IMR-90 (cell line): ENCODE results near the gene CCDC40. TPM values are rescaled to one million over a fixed set of nuclear protein-coding genes. Genes with fewer than 3 reads are reported as not detected.

Source experiments
- ATAC-seq: fragments of 200-7000 bp; cut with Tn5 transposase; 2 replicates; pipeline ENCODE4 v1.9.1; 2020; ENCODE audit warnings: low read depth, mild to moderate bottlenecking, moderate library complexity
- BruUV-seq: library from RNA; stranded (reverse); fragments of 400-500 nt; replicated peaks from 2 replicates; lab custom pipeline; 2021; lab: Mats Ljungman, UMichigan
- CTCF ChIA-PET: fragments of 300-600 bp; formaldehyde crosslinking; extraction: SDS; loops from one replicate; lab custom pipeline; 2021; ENCODE audit warnings: antibody characterized with exemption; lab: Yijun Ruan, JAX
- POLR2A ChIA-PET: fragments of 300-600 bp; sonication (Branson Sonifier 250); formaldehyde crosslinking; loops from one replicate; lab custom pipeline; 2022; ENCODE audit warnings: antibody characterized with exemption; ENCODE audit not compliant: unreplicated experiment; lab: Charles Lee
- DNase-seq: peaks from one replicate; pipeline ENCODE4 v3.0.0; 2013
- H2AFZ ChIP-seq: replicated peaks from 2 replicates; pipeline ENCODE3; 2013; ENCODE audit warnings: low read length, mild to moderate bottlenecking; ENCODE audit not compliant: poor library complexity
- H2AK5ac ChIP-seq: 2 replicates; pipeline ENCODE4 v1.6.1; 2013; ENCODE audit warnings: low read depth, low read length, inconsistent platforms
- H2AK9ac ChIP-seq: replicated peaks from 2 replicates; pipeline ENCODE3; 2013; ENCODE audit warnings: mild to moderate bottlenecking, low read depth, low read length, moderate library complexity; ENCODE audit not compliant: poor library complexity
- H2BK120ac ChIP-seq: 2 replicates; pipeline ENCODE4 v1.6.1; 2013; ENCODE audit warnings: low read depth, low read length, inconsistent platforms
- H2BK15ac ChIP-seq: 3 replicates; pipeline ENCODE4 v1.6.1; 2013; ENCODE audit warnings: low read depth, low read length, inconsistent platforms
- H2BK20ac ChIP-seq: 2 replicates; pipeline ENCODE4 v1.6.1; 2013; ENCODE audit warnings: low read depth, mild to moderate bottlenecking, inconsistent platforms, low read length, moderate library complexity
- H2BK5ac ChIP-seq: 2 replicates; pipeline ENCODE4 v1.6.1; 2013; ENCODE audit warnings: mild to moderate bottlenecking, low read depth, low read length, inconsistent platforms; ENCODE audit not compliant: poor library complexity, severe bottlenecking
- H3K14ac ChIP-seq: replicated peaks from 2 replicates; pipeline ENCODE4 v1.6.1; 2013; ENCODE audit warnings: low read depth, low read length, inconsistent platforms
- H3K18ac ChIP-seq: 2 replicates; pipeline ENCODE4 v1.6.1; 2013; ENCODE audit warnings: low read depth, low read length, control low read depth
- H3K23ac ChIP-seq: 2 replicates; pipeline ENCODE4 v1.6.1; 2013; ENCODE audit warnings: low read depth, low read length, inconsistent platforms
- H3K27ac ChIP-seq: 2 replicates; pipeline ENCODE4 v1.5.1; 2013; ENCODE audit warnings: mild to moderate bottlenecking, control low read depth, low read length; ENCODE audit not compliant: insufficient read depth
- H3K27me3 ChIP-seq: 2 replicates; pipeline ENCODE4 v1.6.1; 2013; ENCODE audit warnings: low read length; ENCODE audit not compliant: control insufficient read depth, insufficient read depth
- H3K36me3 ChIP-seq: 2 replicates; pipeline ENCODE4 v1.6.1; 2013; ENCODE audit warnings: low read length, mixed read lengths; ENCODE audit not compliant: control insufficient read depth, insufficient read depth
- H3K4ac ChIP-seq: 2 replicates; pipeline ENCODE4 v1.6.1; 2013; ENCODE audit warnings: low read depth, low read length, inconsistent platforms
- H3K4me1 ChIP-seq: 2 replicates; pipeline ENCODE4 v1.6.1; 2013; ENCODE audit warnings: low read length, mixed read lengths; ENCODE audit not compliant: control insufficient read depth, insufficient read depth
- H3K4me2 ChIP-seq: 2 replicates; pipeline ENCODE4 v1.6.1; 2013; ENCODE audit warnings: low read depth, mild to moderate bottlenecking, control low read depth, low read length, moderate library complexity
- H3K4me3 ChIP-seq: 2 replicates; pipeline ENCODE4 v1.5.1; 2013; ENCODE audit warnings: low read depth, mild to moderate bottlenecking, control low read depth, low read length, moderate library complexity; ENCODE audit not compliant: insufficient read depth
- H3K56ac ChIP-seq: 2 replicates; pipeline ENCODE4 v1.6.1; 2013; ENCODE audit warnings: low read length, inconsistent platforms; ENCODE audit not compliant: insufficient read depth; ENCODE audit errors: extremely low read depth
- H3K79me1 ChIP-seq, 2 experiments: 2 replicates each; pipeline ENCODE4 v1.6.1; 2013; ENCODE audit warnings: low read length in 2 of 2, inconsistent platforms in 1 of 2, low read depth in 1 of 2
- H3K9ac ChIP-seq: 2 replicates; pipeline ENCODE4 v1.6.1; 2013; ENCODE audit warnings: low read depth, low read length, control low read depth
- H3K9me1 ChIP-seq: 2 replicates; pipeline ENCODE4 v1.6.1; 2013; ENCODE audit warnings: low read length, inconsistent platforms; ENCODE audit not compliant: insufficient read depth
- H3K9me3 ChIP-seq: 2 replicates; pipeline ENCODE4 v1.6.1; 2013; ENCODE audit warnings: low read length; ENCODE audit not compliant: control insufficient read depth, insufficient read depth
- H4K20me1 ChIP-seq: 2 replicates; pipeline ENCODE4 v1.6.1; 2013; ENCODE audit warnings: low read length, inconsistent platforms; ENCODE audit not compliant: insufficient read depth
- H4K5ac ChIP-seq: 2 replicates; pipeline ENCODE4 v1.6.1; 2013; ENCODE audit warnings: mild to moderate bottlenecking, low read depth, low read length, control low read depth
- H4K8ac ChIP-seq, 2 experiments: 2 replicates each; pipeline ENCODE4 v1.6.1; 2013; ENCODE audit warnings: low read depth in 2 of 2, low read length in 2 of 2, control low read depth in 1 of 2, inconsistent platforms in 1 of 2
- H4K91ac ChIP-seq: 2 replicates; pipeline ENCODE4 v1.6.1; 2013; ENCODE audit warnings: low read depth, low read length, inconsistent platforms; ENCODE audit not compliant: insufficient read depth
- CHD1 ChIP-seq: IDR thresholded peaks from 2 replicates; pipeline ENCODE4 v1.6.1; 2012; ENCODE audit warnings: low read depth, low read length, improper control_type of control experiment
- MXI1 ChIP-seq: IDR thresholded peaks from 2 replicates; pipeline ENCODE4 v1.6.1; 2012; ENCODE audit warnings: low read depth, mild to moderate bottlenecking, low read length, moderate library complexity, borderline replicate concordance
- POLR2A ChIP-seq: IDR thresholded peaks from 2 replicates; pipeline ENCODE4 v1.6.1; 2012; ENCODE audit warnings: mild to moderate bottlenecking, low read depth, low read length
- RFX5 ChIP-seq: IDR thresholded peaks from 2 replicates; pipeline ENCODE4 v1.8.0; 2012; ENCODE audit warnings: low read depth, mild to moderate bottlenecking, low read length, moderate library complexity
- WGBS, 2 experiments: methylation state at CpG; one replicate each; pipeline versions ENCODE4 v1.1.5 to v1.1.7; 2013; ENCODE audit warnings: missing lambda C conversion rate in 2 of 2; ENCODE audit not compliant: insufficient read length in 1 of 2; ENCODE audit errors: extremely low coverage in 2 of 2; 5-methylcytosine and 5-hydroxymethylcytosine counted together
- dilution Hi-C: fragments of 300-500 bp; cut with HindIII; formaldehyde crosslinking; loops from one replicate; pipeline ENCODE4 v1.14.3; 2018; ENCODE audit warnings: low sequenced_read_pairs; ENCODE audit not compliant: unreplicated experiment
- in situ Hi-C: fragments of 300-500 bp; cut with MboI; formaldehyde crosslinking; loops from 3 replicates; pipeline ENCODE4 v1.14.3; 2019; ENCODE audit warnings: low sequenced_read_pairs, inconsistent platforms, mixed read lengths
- intact Hi-C: fragments of 100-400 bp; cut with micrococcal nuclease; formaldehyde crosslinking; loops from 2 replicates; pipeline ENCODE4 v1.10.0; 2022
- polyA plus RNA-seq, 3 experiments: library from polyadenylated mRNA; depleted of rRNA; stranded (reverse); fragments of >200 nt; gene quantifications; 2 replicates each; pipeline ENCODE4 v1.2.3, GENCODE V29; 2012; ENCODE audit warnings: low replicate concordance in 1 of 3
- total RNA-seq: library from RNA; depleted of rRNA; stranded (reverse); fragments of >200 nt; gene quantifications from 2 replicates; pipeline ENCODE4 v1.2.3, GENCODE V29; 2012
- TF ChIP-seq, protein P1 (sequence below): fragments of 150-350 bp; IDR thresholded peaks from 2 replicates; pipeline ENCODE4 v1.6.1; 2017; ENCODE audit warnings: mild to moderate bottlenecking, antibody characterized with exemption, low read length, low read depth
- TF ChIP-seq, protein P2 (sequence below): fragments of 150-350 bp; IDR thresholded peaks from 2 replicates; pipeline ENCODE4 v1.6.1; 2016; ENCODE audit warnings: low read depth, mild to moderate bottlenecking, low read length, moderate library complexity, borderline replicate concordance

The CCDC40 gene
- total and polyA plus RNA-seq, 2 of the 4 experiments (the other 2 are of a cell fraction), result 0.90 to 4.7 TPM

DNA sequence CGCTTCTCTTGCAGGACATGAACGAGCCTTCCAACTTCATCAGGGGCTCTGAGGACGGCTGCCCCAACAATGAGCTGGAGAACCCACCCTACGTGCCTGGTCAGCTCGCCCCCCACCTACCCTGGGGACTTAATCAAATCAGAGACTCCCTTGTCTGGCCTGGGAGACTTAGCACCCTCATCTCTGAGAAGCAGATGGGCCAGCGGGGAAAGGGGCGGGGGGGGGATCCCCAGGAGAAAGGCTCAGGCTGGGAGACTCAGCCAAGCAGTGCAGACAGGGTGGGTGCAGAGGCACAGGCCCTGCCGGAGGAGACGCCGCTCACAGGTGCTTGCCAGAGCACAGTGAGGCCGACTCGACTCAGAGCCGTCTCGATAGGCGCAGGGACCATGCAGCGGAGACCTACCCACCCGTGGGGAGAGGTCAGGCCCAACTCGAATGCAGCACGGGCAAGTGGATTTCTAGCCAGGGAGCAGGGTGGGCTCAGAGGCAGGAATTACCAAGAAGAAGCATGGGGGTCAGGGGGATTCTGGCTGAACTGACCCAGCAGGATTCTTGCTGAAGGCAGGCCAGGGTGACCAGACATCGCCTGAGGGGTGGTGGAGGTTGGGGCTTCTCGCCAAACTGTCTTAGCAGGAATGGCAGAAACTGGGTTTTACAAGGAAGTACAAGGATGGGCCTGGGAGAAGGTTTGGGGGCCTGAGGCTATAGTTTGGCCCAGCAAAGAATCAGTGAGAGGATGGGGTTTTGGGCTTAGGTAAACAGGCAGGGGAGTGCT is 74.7 kb downstream of the CCDC40 start:
- Histone ChIP-seq H4K5ac (no peak overlapping the region), H2AFZ (no peak overlapping the region), H3K9me3 (no peaks in the 10 kb centered on the region), H4K91ac (no peak overlapping the region), H3K4me3 (no peak overlapping the region), H2AK9ac (no peak overlapping the region), H2BK120ac (no peak overlapping the region), H3K27ac (no peak overlapping the region), H3K23ac (no peak overlapping the region), H3K79me1 (no peaks in the 10 kb centered on the region), H3K4me1 (no peaks in the 10 kb centered on the region; the same call in 1 of the 2 replicates), H2BK20ac (no peak overlapping the region), H3K4me2 (no peak overlapping the region), H3K9ac (no peak overlapping the region), H2BK15ac (no peak overlapping the region), H3K14ac (no peak overlapping the region), H3K27me3 (no peaks in the 10 kb centered on the region), H3K9me1 (peaks cover under 1% of the 10 kb centered on the region; the same call in 1 of the 2 replicates), H3K56ac (no peak overlapping the region), H3K18ac (no peak overlapping the region), H4K8ac (no peak overlapping the region), H2BK5ac (no peak overlapping the region), H2AK5ac (no peak overlapping the region), H3K36me3 (peaks cover 3% of the 10 kb centered on the region; the same call in 1 of the 2 replicates), H3K4ac (no peak overlapping the region), H4K20me1 (no peaks in the 10 kb centered on the region)
- ATAC-seq (no peak), DNase-seq (no peak)
- TF ChIP-seq RFX5, result no peak
- TF ChIP-seq, protein P1, sequence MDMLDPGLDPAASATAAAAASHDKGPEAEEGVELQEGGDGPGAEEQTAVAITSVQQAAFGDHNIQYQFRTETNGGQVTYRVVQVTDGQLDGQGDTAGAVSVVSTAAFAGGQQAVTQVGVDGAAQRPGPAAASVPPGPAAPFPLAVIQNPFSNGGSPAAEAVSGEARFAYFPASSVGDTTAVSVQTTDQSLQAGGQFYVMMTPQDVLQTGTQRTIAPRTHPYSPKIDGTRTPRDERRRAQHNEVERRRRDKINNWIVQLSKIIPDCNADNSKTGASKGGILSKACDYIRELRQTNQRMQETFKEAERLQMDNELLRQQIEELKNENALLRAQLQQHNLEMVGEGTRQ, result no peak
- TF ChIP-seq POLR2A, result no peak
- no peak for TF ChIP-seq MXI1
- TF ChIP-seq CHD1, result no peak
- TF ChIP-seq, protein P2, sequence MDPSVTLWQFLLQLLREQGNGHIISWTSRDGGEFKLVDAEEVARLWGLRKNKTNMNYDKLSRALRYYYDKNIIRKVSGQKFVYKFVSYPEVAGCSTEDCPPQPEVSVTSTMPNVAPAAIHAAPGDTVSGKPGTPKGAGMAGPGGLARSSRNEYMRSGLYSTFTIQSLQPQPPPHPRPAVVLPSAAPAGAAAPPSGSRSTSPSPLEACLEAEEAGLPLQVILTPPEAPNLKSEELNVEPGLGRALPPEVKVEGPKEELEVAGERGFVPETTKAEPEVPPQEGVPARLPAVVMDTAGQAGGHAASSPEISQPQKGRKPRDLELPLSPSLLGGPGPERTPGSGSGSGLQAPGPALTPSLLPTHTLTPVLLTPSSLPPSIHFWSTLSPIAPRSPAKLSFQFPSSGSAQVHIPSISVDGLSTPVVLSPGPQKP, result no peak
- 86% methylated on average over 11 of the region's 21 CpGs; no CpG with 5 or more reads in 1 of the 2 experiments for WGBS, 2 experiments
- dilution Hi-C loops (no loop called here), intact Hi-C loops (no loop called here), in situ Hi-C loops (no loop called here)
- ChIA-PET POLR2A (interaction anchor here (0.6 kb wide), 1 partner anchor 344 kb away, joined by 5 read pairs; no protein-coding TSS in a partner anchor), CTCF (no interaction called here)
- BruUV-seq, result no TSS peak
